ENCODE results near the gene FYB2.

Gene FYB2

DNA sequence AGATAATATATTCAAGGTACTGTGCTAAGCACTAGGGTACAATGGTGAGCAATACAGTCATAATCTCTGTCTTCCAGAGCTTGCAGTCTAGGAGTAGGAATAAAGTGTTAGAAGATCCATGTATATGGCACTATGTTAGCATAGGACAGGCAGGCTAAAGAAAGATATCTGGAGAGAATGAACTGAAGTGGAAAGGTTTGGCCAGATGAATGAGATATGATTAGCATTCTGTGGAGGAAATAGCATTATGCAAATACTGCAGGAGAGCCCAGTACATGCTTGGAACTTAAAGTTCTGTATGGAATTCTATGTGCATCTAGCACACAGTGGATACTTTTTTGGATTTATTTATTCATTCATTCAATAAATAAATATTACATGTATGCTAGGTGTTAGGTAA is 40.1 kb upstream of the FYB2 start:
- no peak overlapping the region for H3K4me3 ChIP-seq (ENCODE audit: control insufficient read depth, low read depth, low read length)
- no peak for TF ChIP-seq CTCF (conservative IDR thresholded peaks at IDR 0.05; ENCODE audit: control insufficient read depth, insufficient read depth, low read depth, low read length)
- DNase-seq (ENCODE audit: low read depth): no peak

GRCh38 chr1:56856186-56856585 is 37.0 kb upstream of the FYB2 start:
- no peak for DNase-seq (ENCODE audit: low read depth)
- no peak overlapping the region for H3K4me3 ChIP-seq (ENCODE audit: control insufficient read depth, low read depth, low read length)
- TF ChIP-seq CTCF (conservative IDR thresholded peaks at IDR 0.05; ENCODE audit: control insufficient read depth, insufficient read depth, low read depth, low read length): no peak

DNA sequence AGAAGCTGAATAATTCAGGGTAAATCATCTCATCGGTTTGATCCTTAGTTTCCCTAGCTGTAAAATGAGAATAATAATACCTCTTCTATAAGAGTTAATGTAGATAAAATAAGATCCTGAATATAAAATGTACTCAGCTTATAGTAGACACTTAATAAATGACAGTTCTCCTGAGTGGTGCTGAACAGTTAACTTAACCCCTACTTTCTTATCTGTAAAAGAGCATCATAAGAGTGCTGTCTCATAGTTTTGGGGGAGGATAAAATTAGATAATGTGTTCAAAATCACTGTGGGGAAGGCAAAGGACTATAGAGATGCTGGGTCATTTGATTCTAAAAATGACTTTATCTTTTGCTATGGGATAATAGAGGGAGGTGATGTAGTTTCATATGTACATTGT is 36.0 kb upstream of the FYB2 start:
- no peak for DNase-seq (ENCODE audit: low read depth)
- H3K4me3 ChIP-seq (ENCODE audit: control insufficient read depth, low read depth, low read length): no peak overlapping the region
- TF ChIP-seq CTCF (conservative IDR thresholded peaks at IDR 0.05; ENCODE audit: control insufficient read depth, insufficient read depth, low read depth, low read length): no peak

GRCh38 chr1:56854521-56855099 is 35.4 kb upstream of the FYB2 start, which contains the start of gene C8A:
Gene C8A (plus strand): TSS chr1:56854797. CDS start chr1:56854902, 105 bp downstream.
- no peak within 1 kb of the TSS for H3K4me3 ChIP-seq (ENCODE audit: control insufficient read depth, low read depth, low read length)
- no peak for TF ChIP-seq CTCF (conservative IDR thresholded peaks at IDR 0.05; ENCODE audit: control insufficient read depth, insufficient read depth, low read depth, low read length)
- DNase-seq (ENCODE audit: low read depth): no peak

- no peak overlapping the region for H3K4me3 ChIP-seq (ENCODE audit: control insufficient read depth, low read depth, low read length)
- no peak for DNase-seq (ENCODE audit: low read depth)
- no peak for TF ChIP-seq CTCF (conservative IDR thresholded peaks at IDR 0.05; ENCODE audit: control insufficient read depth, insufficient read depth, low read depth, low read length)
Measured at GRCh38 chr1:56852476-56852875, 33.3 kb upstream of the FYB2 start.

- DNase-seq (ENCODE audit: low read depth): no peak
- no peak for TF ChIP-seq CTCF (conservative IDR thresholded peaks at IDR 0.05; ENCODE audit: control insufficient read depth, insufficient read depth, low read depth, low read length)
- H3K4me3 ChIP-seq (ENCODE audit: control insufficient read depth, low read depth, low read length): no peak overlapping the region
Measured at GRCh38 chr1:56850922-56851321, 31.7 kb upstream of the FYB2 start.

- TF ChIP-seq CTCF (conservative IDR thresholded peaks at IDR 0.05; ENCODE audit: control insufficient read depth, insufficient read depth, low read depth, low read length): no peak
- no peak overlapping the region for H3K4me3 ChIP-seq (ENCODE audit: control insufficient read depth, low read depth, low read length)
- no peak for DNase-seq (ENCODE audit: low read depth)
Measured at GRCh38 chr1:56850411-56850810, 31.2 kb upstream of the FYB2 start.

Data from fibroblast of mammary gland (primary cell).